DOHH2 (cell line): ENCODE results near the gene CTNNA2.

Experiments used
- H3F3A ChIP-seq: fragments of 200-600 bp; sonication (generic), shearing (Covaris generic); 2 replicates; pipeline ENCODE4 v1.6.0; 2016; ENCODE audit warnings: antibody characterized with exemption, mild to moderate bottlenecking; ENCODE audit not compliant: control insufficient read depth, insufficient read depth
- H3K27ac ChIP-seq: fragments of 200-600 bp; sonication (generic); 2 replicates; pipeline ENCODE4 v1.5.1; 2014; ENCODE audit warnings: low read depth, mild to moderate bottlenecking, low read length, moderate library complexity
- H3K27me3 ChIP-seq: fragments of 200-600 bp; sonication (generic); 2 replicates; pipeline ENCODE4 v1.6.1; 2014; ENCODE audit warnings: mild to moderate bottlenecking, low read length, mixed read lengths; ENCODE audit not compliant: control insufficient read depth
- H3K36me3 ChIP-seq: fragments of 200-600 bp; sonication (generic); 2 replicates; pipeline ENCODE4 v1.6.1; 2014; ENCODE audit warnings: mild to moderate bottlenecking, low read length, moderate library complexity, mixed read lengths; ENCODE audit not compliant: control insufficient read depth
- H3K4me1 ChIP-seq: fragments of 200-600 bp; sonication (generic); 2 replicates; pipeline ENCODE4 v1.6.1; 2014; ENCODE audit warnings: mild to moderate bottlenecking, low read length, mixed read lengths; ENCODE audit not compliant: control insufficient read depth
- H3K4me2 ChIP-seq: fragments of 200-600 bp; sonication (generic); 2 replicates; pipeline ENCODE4 v1.6.0; 2014; ENCODE audit warnings: mild to moderate bottlenecking, low read length, moderate library complexity
- H3K4me3 ChIP-seq: fragments of 200-600 bp; sonication (generic); 2 replicates; pipeline ENCODE4 v1.5.1; 2014; ENCODE audit warnings: mild to moderate bottlenecking, low read length, mixed read lengths
- H3K79me2 ChIP-seq: fragments of 200-600 bp; sonication (generic); 2 replicates; pipeline ENCODE4 v1.6.1; 2014; ENCODE audit warnings: mild to moderate bottlenecking, low read length, mixed read lengths; ENCODE audit not compliant: control insufficient read depth
- H3K9me2 ChIP-seq: fragments of 200-600 bp; sonication (generic); replicated peaks from 2 replicates; pipeline ENCODE4 v1.6.1; 2014; ENCODE audit warnings: mild to moderate bottlenecking, low read length, mixed read lengths; ENCODE audit not compliant: control insufficient read depth
- H3K9me3 ChIP-seq: fragments of 200-600 bp; sonication (generic); 2 replicates; pipeline ENCODE4 v1.6.1; 2014; ENCODE audit warnings: antibody characterized with exemption, low read length, mixed read lengths; ENCODE audit not compliant: control insufficient read depth, insufficient read depth
- H4K20me1 ChIP-seq: fragments of 200-600 bp; sonication (generic); 2 replicates; pipeline ENCODE4 v1.6.0; 2014; ENCODE audit warnings: low read depth, mild to moderate bottlenecking, antibody characterized with exemption, low read length, moderate library complexity; ENCODE audit not compliant: control insufficient read depth, insufficient read depth
- EZH2phosphoT487 ChIP-seq: fragments of 200-600 bp; sonication (generic); IDR thresholded peaks from 2 replicates; pipeline ENCODE4 v1.6.1; 2017; ENCODE audit warnings: borderline replicate concordance, mild to moderate bottlenecking, antibody characterized with exemption, low read length, moderate library complexity, mixed read lengths
- TF ChIP-seq, protein P1 (sequence below): fragments of 200-600 bp; sonication (generic); IDR thresholded peaks from one replicate; pipeline ENCODE4 v1.5.1; 2014; ENCODE audit warnings: antibody characterized with exemption, mild to moderate bottlenecking, low read depth, low read length; ENCODE audit not compliant: poor library complexity, severe bottlenecking

The CTNNA2 gene

DNA sequence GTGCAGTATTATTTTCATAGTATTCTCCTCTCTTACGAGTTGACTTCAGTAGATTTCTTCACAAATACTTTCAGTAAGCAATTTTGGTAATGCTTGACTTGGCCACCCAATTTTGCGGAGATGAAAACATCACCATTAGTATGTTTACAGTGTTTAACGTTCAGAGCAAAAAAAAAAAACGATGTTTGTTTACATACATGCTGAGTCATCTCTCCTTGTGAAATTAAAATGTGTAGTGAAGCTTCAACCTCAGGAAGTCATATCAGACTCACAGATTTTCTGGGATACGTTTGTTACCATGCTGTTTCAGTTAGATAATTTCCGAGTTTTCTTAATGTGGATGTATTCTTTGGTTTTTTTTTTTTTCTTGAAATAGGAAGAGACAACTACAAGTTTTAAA lies 100.1 kb downstream of the CTNNA2 start:
- Histone ChIP-seq H3K79me2 (no peaks in the 10 kb centered on the region), H3K4me3 (no peak overlapping the region), H3K27ac (no peak overlapping the region), H3K9me3 (no peaks in the 10 kb centered on the region; the same call in 1 of the 2 replicates), H3K4me1 (no peaks in the 10 kb centered on the region), H3F3A (no peaks in the 10 kb centered on the region), H3K9me2 (no peaks in the 10 kb centered on the region), H3K27me3 (no peaks in the 10 kb centered on the region), H3K4me2 (no peak overlapping the region), H4K20me1 (no peaks in the 10 kb centered on the region), H3K36me3 (no peaks in the 10 kb centered on the region)
- TF ChIP-seq, protein P1, sequence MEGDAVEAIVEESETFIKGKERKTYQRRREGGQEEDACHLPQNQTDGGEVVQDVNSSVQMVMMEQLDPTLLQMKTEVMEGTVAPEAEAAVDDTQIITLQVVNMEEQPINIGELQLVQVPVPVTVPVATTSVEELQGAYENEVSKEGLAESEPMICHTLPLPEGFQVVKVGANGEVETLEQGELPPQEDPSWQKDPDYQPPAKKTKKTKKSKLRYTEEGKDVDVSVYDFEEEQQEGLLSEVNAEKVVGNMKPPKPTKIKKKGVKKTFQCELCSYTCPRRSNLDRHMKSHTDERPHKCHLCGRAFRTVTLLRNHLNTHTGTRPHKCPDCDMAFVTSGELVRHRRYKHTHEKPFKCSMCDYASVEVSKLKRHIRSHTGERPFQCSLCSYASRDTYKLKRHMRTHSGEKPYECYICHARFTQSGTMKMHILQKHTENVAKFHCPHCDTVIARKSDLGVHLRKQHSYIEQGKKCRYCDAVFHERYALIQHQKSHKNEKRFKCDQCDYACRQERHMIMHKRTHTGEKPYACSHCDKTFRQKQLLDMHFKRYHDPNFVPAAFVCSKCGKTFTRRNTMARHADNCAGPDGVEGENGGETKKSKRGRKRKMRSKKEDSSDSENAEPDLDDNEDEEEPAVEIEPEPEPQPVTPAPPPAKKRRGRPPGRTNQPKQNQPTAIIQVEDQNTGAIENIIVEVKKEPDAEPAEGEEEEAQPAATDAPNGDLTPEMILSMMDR, result no peak
- no peak for TF ChIP-seq EZH2phosphoT487

DNA sequence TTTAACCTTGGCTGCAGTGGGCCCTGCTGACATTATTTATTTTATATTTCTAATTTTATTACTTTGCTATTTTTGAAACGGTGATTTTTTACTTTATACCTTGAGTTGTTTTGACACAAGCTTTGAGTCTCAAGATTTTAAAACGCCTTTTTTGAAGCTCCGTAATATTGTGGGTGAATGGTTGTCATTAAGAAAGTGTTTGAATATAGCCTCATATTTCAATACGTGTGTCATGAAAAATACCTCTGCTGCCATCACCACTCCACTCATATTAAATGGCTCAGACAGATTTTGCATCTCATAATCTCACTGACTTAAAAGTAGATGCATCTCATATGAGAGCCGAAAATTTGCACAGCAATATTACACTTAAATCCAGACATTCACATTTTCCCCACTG lies 106.6 kb downstream of the CTNNA2 start:
- H3F3A ChIP-seq, result no peaks in the 10 kb centered on the region
- H3K27ac ChIP-seq, result no peak overlapping the region
- no peaks in the 10 kb centered on the region for H3K27me3 ChIP-seq
- no peak overlapping the region for H3K4me2 ChIP-seq
- no peak for TF ChIP-seq EZH2phosphoT487
- TF ChIP-seq, protein P1, result no peak
- no peaks in the 10 kb centered on the region for H3K4me1 ChIP-seq
- no peaks in the 10 kb centered on the region for H4K20me1 ChIP-seq
- no peak overlapping the region for H3K4me3 ChIP-seq
- H3K9me3 ChIP-seq, result no peaks in the 10 kb centered on the region; the same call in 1 of the 2 replicates
- H3K9me2 ChIP-seq, result no peaks in the 10 kb centered on the region
- H3K79me2 ChIP-seq, result no peaks in the 10 kb centered on the region
- H3K36me3 ChIP-seq, result no peaks in the 10 kb centered on the region

DNA sequence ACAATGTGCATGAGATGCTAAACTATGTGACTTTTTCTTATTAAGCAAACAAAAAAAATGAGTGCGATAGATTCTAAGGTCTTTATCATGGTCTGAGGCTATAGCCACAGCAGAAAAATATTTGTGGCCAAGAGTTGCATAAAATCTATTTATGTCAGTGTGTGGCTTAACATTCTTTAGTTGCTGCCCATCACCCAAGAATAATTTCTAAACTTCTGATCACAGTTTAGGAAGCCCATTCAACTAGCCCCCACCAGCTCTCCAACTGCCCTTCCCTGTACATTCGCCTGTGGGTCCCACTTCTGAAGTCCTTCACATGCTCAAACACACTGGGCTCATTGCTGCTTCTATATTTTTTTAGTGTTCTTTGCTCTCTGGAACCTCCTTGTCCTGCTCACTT lies 107.1 kb downstream of the CTNNA2 start:
- Histone ChIP-seq H4K20me1 (no peaks in the 10 kb centered on the region), H3K9me3 (no peaks in the 10 kb centered on the region; the same call in 1 of the 2 replicates), H3K27ac (no peak overlapping the region), H3K4me2 (no peak overlapping the region), H3K79me2 (no peaks in the 10 kb centered on the region), H3K4me1 (no peaks in the 10 kb centered on the region), H3K27me3 (no peaks in the 10 kb centered on the region), H3K9me2 (no peaks in the 10 kb centered on the region), H3K36me3 (no peaks in the 10 kb centered on the region), H3F3A (no peaks in the 10 kb centered on the region), H3K4me3 (no peak overlapping the region)
- TF ChIP-seq, protein P1, result no peak
- TF ChIP-seq EZH2phosphoT487, result no peak
